NOMO-1 (cell line): ENCODE data around the gene HECTD2.
"Not testable (repeated sequence)": the region's sequence is repeated elsewhere in the genome, so short reads cannot be mapped to it uniquely, and the experiment has no call there.

Source experiments
- DNase-seq, 2 experiments: peaks; one replicate each; lab custom pipeline; 2025; ENCODE audit not compliant: unreplicated experiment in 2 of 2; lab: John Stamatoyannopoulos, UW

HECTD2 gene, protein sequence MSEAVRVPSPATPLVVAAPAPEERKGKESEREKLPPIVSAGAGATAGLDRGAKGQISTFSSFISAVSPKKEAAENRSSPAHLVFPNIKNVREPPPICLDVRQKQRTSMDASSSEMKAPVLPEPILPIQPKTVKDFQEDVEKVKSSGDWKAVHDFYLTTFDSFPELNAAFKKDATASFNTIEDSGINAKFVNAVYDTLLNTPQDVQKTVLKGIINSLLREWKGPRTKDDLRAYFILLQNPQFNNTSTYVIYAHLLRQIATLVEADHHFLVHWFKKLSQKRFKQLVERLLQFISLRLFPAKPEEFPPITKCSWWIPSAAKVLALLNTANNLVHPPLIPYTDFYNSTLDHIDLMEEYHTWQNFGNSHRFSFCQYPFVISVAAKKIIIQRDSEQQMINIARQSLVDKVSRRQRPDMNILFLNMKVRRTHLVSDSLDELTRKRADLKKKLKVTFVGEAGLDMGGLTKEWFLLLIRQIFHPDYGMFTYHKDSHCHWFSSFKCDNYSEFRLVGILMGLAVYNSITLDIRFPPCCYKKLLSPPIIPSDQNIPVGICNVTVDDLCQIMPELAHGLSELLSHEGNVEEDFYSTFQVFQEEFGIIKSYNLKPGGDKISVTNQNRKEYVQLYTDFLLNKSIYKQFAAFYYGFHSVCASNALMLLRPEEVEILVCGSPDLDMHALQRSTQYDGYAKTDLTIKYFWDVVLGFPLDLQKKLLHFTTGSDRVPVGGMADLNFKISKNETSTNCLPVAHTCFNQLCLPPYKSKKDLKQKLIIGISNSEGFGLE

DNA sequence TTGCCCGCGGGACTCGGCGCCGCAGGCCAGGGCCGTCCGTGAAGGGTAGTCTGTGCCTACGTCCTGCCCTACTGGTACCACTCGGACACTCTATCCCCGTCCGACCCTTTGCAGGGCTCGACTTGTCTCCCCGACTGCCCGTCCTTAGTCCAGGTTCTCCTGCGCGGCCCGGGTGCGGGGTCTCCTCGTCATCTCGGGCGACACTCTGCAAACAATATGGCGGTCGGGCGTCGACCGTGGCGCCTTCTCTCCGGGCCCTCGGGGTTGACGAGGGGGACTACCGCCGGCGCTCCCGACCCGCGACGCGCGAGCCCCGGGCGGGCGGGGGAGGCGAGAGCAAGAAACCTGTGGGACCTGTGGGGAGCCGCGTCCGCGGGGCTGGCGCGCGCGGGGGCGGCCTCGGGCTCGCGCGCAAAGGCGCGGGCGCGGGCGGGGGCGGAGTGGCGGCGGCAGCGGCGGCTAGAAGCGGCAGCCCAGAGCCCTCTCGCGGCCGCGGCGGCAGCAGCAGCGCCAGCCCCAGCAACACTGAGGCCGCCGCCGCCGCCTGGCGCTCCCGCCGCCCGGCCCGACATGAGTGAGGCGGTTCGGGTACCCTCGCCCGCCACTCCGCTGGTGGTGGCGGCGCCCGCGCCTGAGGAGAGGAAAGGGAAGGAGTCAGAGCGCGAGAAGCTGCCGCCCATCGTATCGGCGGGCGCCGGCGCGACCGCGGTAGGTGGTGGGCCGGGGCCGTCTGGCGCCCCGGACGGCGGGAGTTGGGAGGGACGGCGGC is at the start of gene HECTD2:
Gene HECTD2 (plus strand): TSS at position 476 of the 769 bp plus-strand sequence. CDS start 95 bp downstream, at position 571.
- peak; percentile 64 to 88 for DNase-seq

DNA sequence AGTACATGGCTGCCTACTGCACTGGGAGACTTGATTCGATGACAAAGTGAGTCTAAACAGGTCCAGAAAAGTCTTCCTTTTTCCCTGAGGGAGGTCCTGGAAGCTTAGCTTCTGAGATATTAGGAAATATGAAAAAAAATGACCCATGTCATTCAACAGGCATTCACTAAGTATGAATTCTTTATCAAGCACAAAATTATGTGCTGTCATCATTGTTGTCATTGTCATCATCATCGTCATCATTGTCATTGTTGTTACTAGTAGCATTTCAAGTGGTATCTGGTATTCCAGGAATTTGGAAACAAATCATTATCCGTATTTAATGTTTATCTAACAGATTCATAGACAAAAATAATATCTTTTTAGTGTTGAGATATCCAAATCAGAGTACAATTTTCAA is 49.7 kb upstream of the HECTD2 start:
- no peak for DNase-seq

DNA sequence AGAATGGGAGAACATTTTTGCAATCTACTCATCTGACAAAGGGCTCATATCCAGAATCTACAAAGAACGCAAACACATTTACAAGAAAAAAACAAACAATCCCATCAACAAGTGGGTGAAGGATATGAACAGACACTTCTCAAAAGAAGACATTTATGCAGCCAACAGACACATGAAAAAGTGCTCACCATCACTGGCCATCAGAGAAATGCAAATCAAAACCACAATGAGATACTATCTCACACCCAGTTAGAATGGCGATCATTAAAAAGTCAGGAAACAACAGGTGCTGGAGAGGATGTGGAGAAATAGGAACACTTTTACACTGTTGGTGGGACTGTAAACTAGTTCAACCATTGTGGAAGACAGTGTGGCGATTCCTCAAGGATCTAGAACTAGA is 44.6 kb upstream of the HECTD2 start:
- DNase-seq = not testable (repeated sequence)

DNA sequence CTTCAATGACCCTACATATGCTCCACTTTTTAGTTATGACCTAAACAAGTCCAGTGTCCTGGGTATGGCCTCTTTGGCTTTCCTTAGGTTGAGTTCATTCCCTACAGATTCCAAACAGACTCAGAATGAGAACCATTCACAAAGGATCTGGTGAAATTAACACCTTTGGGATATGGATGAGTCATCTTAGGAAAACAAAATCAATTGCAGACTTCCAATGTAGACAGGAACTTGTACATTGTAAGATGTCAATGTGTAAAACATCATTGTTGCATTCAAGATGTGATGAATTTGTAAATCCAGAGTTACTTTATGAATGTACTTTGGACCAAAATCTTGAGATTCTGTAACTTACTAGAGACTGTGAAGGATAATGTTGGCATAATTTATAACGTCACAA is 43.4 kb upstream of the HECTD2 start:
- no peak for DNase-seq

DNA sequence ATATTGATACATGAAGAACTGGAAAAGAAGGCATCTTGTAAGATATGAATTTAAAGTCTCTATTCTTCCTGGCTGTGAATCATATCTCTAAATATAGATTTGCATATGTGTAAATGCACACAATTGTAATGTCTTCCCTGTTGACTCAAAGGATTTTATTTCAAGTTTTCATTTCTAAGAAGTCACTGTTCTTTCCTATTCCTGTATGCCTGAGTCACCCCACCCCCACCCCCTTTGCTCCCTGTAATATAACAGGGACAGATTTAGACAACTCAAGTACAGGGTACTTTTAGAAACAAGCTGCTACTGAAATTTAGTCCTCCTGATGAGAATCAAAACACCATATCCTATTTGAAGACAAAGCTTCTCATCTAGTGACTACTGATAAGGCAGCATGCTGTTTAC is 43.0 kb upstream of the HECTD2 start:
- DNase-seq = no peak

DNA sequence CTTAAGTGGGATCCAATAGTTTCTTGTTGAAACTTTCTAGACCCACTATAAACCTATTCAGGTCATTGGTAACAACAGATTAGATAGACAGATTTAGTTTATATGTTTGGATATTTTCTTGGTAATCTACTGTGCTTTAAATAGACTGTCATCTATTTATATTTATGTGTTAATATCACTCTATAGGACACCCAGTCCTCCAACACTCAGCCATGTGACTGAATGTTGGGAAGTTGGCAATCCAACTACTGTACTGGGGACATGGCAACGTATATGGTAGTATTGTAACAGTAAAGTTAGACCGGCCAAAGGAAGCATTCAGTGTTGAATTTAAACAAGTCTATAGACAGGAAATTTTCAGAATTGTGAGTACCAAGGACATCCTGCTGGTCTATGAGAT is 42.6 kb upstream of the HECTD2 start:
- no peak for DNase-seq

DNA sequence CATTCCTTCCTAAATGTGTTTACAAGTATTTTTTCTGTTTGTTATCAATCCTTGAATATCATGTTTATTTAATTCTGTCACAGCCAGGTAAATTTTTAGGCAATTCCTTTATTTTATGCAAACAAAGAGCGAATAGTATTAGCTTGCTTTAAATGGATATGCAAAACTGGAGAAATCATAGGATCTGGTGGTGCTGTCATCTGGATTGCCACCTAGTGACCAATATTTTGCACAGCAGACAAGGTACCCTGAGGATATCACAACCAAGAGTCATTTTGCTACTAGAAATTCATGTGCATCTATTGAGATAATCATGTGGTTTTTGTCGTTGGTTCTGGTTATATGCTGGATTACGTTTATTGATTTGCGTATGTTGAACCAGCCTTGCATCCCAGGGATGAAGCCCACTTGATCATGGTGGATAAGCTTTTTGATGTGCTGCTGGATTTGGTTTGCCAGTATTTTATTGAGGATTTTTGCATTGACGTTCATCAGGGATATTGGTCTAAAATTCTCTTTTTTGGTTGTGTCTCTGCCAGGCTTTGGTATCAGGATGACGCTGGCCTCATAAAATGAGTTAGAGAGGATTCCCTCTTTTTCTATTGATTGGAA is 40.1 kb upstream of the HECTD2 start:
- peak in 1 of 2 experiments; percentile 3 for DNase-seq

DNA sequence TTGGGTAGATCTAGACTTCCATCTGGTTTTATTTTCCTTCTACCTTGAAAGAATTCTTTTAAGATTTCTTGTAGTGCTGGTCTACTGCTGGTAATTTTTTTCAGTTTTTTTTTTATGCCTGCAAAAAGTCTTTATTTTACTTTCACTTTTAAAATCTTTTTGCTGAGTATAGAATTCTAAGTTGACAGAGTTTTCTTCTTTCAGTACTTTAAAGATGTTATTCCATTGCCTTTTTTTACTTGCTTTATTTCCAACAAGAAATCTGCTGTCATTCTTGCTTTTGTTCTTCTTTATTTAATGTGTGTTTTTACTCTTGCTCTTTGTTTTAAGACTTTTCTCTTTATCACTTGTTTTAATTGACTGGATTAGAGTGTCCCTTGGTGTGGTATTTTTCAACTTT is 36.1 kb upstream of the HECTD2 start:
- no peak for DNase-seq

DNA sequence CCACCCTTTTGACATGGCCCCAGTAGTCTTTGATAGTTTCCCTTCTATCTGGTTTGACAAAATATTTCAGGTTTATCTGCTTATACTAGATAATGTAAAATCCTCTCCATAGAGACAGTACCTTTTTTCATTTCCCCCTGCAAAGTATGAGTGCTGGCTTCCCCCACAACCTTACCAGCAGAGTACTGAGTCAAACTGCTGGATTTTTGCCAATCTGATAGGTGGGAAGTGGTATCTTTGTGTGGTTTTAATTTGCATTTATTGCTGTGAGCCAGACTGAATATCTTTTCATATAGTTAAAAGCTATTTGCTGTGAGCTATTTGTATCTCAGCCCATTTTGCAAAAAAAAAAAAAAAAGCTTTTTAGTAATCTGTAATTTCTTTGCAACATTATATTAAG is 32.1 kb upstream of the HECTD2 start:
- DNase-seq = no peak

DNA sequence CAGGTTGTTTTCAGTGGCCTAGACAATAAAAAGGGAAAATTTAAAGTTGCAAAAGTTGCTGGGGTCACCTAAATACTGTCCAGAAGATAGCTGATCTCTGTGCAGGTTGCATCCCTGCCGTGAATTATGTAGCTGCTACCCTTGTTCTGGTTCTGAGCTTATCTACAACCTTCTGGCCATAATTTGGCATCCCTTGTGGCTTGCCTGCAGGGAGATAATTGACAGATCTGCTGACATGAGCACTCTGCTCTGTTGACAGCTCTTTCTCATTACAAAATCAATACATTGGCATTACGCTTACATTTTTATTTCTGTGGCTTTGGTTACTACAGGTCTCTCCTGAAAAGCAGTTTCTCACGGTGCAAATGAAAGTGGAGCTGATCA is 29.3 kb upstream of the HECTD2 start:
- no peak for DNase-seq

DNA sequence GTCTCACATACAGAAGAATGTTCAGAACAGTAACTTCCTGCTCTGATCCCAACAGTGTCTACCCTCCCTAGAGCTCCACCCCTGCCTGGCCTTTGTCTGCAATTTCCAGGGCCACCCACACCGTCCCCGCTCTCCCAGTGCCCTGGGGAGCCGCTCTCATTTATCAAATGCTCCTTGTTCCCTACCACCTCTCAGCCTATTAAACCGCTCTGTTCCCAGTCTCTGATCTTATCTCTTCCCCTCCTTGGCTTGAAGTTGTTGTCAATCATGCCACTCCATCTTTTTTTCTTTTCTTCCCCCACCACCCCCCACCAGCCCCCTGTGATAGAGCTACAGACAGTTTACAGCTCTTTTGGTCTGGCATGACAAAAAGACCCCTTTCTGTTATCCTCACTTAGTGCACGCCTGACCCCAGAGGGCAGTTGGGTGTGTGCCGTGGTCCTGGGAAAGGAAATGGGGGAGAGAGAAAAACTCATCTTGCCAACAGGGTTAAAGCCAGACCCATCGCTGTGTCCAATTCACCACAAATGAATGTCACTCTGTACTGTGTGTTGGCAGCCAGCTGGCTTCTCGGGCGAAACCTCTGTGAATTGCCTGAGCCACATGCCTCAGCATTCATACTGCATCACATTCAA is 28.8 kb upstream of the HECTD2 start:
- no peak for DNase-seq

DNA sequence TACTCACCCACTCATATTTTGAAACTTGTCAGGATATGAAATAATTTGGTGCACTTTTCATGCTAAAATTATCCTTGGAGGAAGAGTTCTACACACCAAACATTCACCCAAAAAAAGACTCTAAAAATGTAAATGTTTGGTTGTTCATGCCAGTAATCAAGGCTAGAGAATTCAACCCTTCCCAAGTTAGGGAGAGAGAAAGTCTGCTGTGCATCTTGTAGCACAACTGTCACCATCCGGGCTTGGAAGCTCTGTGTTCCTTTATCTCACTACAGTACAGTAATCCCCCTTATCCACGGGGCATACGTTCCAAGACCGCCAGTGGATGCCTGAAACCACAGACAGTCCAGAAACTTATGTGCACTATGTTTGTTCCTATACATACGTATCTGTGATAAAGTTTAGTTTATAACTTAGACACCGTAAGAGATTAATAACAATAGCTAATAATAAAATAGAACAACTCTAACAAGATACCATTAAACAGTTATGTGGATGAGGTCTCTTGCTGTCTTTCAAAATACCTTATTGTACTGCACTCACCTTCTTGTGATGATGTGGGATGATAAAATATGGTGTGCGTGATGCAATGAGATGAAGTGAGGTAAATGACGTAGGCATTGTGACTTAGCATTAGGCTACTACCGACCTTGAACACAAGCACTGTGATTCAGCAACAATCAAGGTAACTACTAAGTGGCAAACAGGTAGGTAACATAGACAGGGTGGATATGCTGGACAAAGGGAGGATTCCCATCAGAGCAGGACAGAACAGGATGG is 24.6 kb upstream of the HECTD2 start:
- DNase-seq = no peak

DNA sequence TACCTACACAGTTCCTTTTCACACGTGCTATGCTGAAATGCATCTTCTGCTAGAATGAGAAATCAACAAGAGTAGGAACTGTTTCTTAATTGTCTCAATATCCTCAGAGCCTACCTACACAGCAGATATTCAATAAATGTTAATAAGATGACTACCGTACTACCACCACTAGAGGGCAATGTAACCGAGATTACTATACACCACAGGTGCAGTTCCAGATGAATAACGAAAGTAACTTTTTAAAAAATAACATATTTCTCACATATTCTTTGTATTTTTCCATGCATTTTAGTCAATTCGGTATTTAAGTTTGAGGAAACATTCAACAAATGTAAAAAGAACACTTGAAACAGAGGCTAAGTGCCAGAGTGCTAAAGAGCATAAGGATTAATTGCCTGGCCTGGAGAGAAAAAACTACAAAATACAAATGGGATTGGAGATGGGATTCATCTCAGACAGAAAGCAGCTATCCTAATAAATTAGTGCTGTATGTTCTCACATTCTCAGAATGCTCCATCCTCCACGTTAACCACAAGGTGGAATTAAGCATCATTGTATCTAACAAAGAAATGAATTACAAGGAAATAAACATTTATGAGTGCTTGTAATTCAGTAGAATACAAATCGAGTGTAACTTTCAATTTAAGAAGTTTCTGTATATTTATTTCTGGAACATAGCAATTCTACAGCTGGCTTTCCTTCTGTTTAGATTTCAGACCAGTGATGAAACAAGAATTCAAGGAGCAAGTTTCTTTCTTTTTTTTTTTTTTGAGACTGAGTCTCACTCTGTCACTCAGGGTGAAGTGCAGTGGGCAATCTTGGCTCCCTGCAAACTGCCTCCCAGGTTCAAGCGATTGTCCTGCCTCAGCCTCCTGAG is 20.3 kb upstream of the HECTD2 start:
- peak in 1 of 2 experiments; percentile 74 for DNase-seq

DNA sequence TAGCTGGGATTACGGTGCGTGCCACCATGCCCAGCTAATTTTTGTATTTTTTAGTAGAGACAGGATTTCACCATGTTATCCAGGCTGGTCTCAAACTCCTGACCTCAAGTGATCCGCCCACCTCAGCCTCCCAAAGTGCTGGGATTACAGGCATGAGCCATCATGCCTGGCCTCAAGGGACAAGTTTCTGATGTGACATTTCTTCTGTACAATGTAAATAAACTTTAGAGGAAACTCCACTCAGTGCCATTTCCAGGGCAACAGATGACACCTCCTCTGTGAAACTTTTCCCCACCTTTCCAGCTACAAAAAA is 19.7 kb upstream of the HECTD2 start:
- not testable (repeated sequence) for DNase-seq

DNA sequence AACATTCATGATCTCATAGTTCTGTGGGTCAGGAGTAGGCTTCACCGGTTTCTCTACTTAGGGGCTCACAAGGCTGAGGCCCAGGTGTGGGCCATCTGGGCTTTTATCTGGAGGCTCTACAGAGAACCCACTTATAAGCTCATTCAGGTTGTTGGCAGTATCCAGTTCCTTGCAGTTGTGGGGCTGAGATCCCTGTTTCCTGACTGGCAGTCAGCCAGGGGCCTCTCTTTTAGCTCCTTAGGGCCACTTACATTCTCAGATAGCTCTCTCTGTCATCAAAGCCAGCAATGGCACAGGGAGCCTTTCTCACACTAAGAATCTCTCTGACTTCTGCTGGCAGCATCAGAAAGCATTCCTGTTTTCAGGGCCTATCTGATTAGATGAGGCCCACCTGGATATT is 18.2 kb upstream of the HECTD2 start:
- no peak for DNase-seq

DNA sequence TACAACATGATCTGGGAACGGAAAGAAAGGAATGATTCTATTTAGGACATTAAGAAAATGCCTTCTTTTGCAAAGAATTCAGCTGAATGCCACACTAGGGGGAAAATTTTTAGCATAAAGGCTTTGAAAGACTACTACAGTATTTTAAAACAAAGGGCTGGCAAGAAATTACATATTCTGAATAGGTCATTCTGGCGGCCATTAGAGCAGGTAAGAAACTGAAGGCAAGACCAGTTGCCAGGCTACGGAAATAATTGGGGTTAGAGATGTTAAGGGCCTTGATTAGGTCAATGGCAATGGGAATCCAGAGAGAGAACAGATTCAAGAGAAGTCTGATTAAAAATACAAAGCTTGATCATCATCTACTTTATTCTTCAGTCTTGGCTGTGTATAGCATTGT is 3.8 kb upstream of the HECTD2 start:
- no peak for DNase-seq

DNA sequence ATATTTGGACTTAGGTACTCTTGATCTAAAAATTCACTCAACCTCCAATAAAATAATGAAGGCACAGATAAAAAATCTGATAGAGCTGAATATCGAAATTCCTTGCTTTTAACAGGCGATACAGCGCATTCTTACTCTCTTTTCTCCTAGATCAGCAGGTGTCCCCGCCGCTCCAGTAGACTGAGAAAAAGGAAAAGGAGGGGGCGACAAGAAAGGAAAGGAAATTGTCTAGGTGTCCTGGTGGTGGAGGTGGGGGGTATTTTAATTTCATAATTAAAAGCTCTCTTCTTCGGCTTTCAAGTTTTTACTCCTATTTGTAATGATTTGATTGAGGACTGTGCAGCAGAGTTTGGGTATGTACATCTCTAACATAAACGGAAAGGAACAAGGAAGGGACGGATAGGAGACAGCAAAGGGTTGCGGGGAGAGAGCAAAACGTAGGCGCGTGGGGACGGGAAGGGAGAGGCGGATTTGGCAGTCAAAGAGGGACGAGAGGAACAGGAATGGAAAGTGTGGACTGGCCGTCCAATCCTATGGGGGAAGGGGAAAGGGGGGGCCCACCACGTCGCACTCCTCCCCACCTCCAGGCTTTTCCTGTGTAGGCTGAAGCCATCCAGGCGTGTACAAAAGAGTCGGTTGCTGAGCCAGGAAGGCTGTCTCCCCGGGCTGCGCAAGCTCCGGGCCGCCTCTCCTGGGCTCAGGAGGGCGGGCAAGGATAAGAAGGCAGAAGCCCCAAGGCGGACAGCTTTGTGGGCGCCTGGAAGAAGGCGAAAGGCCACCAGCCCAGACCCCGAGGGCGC is 875 bp upstream of the HECTD2 start:
- peak; percentile 44 to 52 for DNase-seq
